GM19397 (cell line): ENCODE measurements around the gene TIMM17B.

Experiments
- ATAC-seq: cut with Tn5 transposase; IDR thresholded peaks from one replicate; pipeline ENCODE4 v1.9.1; 2021; ENCODE audit warnings: mild to moderate bottlenecking, moderate library complexity; ENCODE audit not compliant: unreplicated experiment

Gene TIMM17B

DNA sequence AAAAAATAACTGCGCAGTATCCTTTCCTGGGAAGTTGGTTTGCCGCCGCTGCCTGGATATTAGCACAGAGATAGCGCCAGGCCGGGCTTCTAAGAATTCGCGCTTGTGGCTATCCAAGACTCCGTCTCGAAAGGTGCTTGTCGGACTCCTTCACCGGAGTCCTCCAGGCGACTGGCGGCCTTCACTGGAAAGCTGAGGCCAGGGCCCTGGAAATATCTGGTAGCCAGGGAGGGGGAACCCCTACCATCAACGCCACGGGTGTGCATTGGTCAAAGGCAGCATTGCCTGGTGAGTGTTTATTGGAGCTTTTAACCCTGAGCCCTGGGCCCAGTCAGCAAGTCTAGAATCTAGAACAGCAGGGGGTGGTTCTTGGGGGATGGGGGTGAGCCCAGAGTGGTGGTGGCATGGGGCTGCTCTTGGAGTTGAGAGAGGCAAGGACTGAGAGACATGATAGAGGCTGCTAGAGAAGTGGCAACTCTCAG lies 21.8 kb upstream of the TIMM17B start:
- peak; percentile 3 for ATAC-seq

- peak; percentile 75 for ATAC-seq
Measured at GRCh38 chrX:48918643-48919340, 21.2 kb upstream of the TIMM17B start, which contains the start of gene PIM2. Gene PIM2 (minus strand): TSS chrX:48919024. CDS start chrX:48918834, 190 bp downstream.

GRCh38 chrX:48918301-48918642 lies 20.7 kb upstream of the TIMM17B start:
- ATAC-seq: no peak

DNA sequence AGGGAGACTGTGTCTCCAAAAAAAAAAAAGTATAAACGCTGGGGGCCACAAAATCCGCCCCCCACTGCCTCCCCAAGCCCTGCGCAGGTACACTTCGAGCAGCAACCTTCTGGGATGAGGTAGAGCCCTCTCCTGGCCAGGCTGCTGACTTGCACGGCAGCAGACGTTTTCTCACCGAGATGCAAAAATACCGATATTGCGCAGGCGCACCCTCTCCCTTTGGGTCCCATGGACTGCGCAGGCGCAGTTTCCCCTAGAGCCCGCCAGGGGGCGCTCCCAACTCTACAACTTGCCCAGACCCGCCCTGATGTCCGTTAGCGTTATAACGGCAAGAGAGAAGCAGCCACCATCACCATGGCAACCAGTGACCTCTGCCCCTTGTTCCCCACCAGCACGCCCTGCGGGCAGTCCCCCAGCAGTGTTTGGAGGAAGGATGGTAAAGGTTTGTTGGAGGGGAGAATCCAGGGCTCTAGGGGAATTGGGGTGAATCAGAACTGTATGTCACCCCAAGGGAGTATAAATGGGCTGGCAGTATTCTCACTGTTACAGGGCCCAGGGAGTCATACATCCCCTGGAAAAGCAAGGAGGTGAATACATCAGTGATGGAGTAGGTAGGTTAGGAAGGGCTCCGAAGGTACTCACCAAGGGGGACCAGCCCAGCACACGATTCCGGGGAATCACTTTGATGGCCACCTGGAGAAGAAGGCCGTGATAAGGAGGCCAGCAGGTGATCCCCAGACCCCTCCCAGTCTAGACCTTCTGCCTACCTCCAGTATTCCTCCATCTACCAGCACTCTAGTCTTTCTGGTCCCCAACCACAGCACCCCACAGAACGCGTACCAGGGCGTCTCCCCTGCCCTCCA lies 19.8 kb upstream of the TIMM17B start:
- ATAC-seq: peak; percentile 30

DNA sequence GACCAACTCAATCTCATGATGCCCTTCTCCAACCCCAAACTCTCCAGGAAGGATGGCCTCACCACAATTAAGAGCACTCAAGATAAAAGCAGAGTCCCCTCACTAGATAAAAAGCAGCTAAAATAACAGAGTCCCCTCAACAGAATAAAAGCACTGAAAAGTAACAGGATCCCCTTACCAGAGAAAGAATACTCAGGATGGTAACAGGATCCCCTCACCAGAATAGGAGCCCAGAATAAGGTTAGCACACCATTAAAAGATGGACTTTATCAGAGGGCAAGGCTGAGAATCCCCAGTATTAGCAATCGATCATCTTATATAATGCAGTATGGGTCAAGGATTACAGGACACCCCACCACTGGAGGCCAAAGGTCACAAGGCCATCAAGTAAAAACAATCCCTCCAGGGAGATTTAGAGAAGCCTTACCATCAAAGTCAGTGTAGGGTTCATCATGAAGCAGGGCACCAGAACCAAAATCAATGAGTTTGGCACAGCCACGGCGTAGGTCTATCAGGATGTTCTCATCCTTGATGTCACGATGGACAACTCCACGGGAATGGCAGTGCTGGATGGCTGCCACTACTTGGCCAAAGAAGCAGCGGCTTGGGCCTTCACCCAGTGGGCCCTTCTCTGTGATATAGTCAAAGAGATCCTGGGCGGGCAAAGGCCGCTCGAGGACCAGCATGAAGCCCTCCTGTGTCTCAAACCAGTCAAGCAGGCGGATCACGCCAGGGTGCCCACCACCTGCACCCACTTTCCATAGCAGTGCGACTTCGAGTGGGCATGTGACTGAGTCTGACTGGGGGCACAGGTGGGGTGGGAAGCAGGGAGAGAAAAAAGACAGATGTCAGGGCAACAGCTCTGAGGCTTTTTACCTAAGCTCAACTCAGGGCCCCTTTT lies 17.3 kb upstream of the TIMM17B start:
- ATAC-seq: no peak

DNA sequence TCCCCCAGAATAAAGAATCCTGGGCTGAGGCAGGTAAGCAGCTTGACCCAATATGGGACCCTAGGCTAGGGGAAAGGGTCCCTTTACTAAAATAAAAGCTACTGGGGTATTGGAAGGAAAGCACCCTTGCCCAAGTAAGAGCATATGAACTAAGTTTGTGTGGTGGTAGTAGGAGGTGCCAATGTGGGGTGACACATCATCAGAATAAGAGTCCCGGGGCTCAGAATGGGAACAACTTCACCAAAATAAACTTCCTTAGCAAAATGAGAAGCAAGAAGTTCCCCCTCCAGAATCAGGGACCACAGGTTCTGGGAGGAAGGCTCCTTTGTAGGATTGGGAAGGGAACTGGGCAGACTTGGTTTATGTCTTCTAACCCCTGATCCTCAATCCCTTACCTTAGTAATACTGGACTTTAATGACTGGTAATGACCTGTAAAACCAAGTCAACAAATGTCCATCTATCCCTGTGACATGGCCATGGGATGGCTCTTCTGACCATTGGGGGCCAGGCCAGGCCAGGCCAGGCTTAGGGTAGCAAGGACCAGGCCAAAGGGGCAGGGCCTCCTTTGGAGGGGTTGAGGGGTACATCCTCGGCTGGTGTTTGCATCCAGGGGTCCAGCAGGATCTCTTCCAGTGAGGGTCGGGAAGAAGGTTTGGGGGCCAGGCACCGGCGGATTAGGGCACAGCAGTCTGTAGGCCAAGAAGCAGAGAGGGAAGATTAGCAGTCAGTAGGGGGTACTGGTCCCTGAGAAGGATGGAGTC lies 16.2 kb upstream of the TIMM17B start:
- ATAC-seq: no peak

- ATAC-seq: peak; percentile 59
Measured at GRCh38 chrX:48911412-48912182, 14.0 kb upstream of the TIMM17B start, which contains the start of gene SLC35A2. Gene SLC35A2 (minus strand): TSS chrX:48911646. CDS start chrX:48911636, 10 bp downstream.

DNA sequence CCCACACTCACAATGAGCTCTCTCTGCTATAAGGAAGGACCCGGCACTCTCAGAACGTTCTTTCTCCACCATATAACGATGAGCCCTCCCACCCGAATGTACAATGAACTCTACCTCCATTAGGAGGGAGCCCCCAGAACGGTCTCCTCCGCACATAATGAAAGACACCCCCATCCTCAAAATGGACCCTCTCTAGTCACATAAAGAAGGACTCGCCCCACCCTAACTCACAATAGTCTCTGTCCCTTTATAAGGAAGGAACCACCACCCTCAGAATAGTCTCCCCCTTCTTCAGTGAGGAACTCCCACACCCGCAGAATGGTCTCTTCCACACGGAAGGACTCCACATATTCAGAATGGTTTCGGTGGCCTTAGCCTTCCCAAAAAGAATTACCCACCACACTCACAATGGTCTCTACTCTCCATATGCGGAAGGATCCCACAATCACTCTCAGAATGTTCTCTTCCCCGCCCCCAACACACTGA lies 13.4 kb upstream of the TIMM17B start:
- no peak for ATAC-seq

- no peak for ATAC-seq
Measured at GRCh38 chrX:48909703-48910294, 12.2 kb upstream of the TIMM17B start.

- ATAC-seq: no peak
Measured at GRCh38 chrX:48908600-48908999, 11.0 kb upstream of the TIMM17B start.

DNA sequence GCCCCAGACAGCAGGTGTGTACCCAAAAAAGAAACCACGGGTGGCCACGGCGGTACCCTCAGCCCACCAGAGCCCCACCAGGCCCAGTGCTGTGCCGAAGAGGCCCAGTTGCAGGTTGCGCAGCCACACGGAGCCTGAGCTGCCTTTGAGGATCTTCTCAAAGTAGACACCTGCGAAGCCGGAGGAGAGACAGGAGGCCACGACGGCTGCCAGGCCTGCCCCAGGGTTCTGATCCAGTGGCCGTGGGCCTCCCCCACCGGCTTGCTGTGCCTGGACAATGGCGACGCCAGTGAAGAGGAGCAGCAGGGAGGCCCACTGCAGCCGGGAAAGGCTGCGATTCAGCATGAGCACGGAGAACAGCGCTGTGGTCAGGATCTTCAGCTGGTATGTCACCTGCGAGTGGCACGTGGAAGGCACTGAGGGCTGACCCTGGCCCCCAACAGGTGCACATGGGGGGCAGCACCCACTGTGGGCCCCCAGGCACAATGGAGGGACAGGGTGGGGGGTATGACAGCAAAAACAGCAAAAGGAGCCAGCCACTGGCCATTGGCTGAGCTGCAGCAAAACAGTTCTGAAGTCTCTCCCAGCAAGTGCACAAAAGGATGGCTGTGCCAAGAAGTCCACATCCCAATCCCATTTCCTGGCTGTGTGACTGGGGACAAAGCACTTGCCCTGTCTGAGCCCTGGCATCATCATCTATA lies 7.7 kb upstream of the TIMM17B start:
- no peak for ATAC-seq

DNA sequence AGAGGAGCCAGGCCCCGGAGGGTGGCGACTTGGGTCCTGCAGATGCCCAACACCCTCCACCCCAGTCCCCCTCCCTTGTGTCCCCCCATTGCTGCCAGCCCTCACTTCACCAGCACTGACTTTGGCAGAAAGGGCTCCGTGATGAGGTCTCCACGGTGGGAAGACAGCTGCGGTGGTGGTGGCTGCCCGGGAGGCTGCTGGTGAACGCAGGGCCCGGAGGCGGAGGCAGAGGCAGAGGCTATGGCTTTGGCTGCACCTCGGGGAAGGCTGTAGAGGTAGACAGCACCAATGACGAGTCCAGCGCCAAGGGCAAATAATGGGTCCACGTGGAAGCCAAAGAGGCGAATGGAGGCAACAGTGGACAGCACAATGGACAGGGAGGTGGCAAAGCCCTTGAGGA lies 7.1 kb upstream of the TIMM17B start:
- ATAC-seq: no peak

GRCh38 chrX:48904180-48904579 lies 6.6 kb upstream of the TIMM17B start:
- no peak for ATAC-seq

DNA sequence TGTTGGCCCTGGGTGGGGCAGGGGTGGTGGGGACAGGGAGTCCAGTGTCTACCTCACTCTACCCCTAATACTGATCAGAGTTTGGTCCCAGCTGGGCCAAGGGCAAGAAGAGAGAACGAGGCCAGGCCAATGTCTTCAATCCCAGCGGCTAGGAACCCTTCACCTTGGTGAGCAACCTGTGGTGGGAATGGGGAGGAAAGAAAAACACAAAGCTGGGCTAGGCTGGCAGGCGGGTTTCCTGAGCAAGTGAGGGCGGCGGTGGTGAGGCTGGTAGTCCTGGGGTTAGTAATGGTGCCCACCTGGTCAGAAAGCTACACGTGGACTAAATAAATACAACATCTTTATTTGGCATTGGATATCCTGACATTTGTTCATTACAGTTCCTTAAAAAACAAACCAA lies 5.7 kb upstream of the TIMM17B start:
- ATAC-seq: no peak

GRCh38 chrX:48902776-48903175 lies 5.2 kb upstream of the TIMM17B start:
- ATAC-seq: no peak

DNA sequence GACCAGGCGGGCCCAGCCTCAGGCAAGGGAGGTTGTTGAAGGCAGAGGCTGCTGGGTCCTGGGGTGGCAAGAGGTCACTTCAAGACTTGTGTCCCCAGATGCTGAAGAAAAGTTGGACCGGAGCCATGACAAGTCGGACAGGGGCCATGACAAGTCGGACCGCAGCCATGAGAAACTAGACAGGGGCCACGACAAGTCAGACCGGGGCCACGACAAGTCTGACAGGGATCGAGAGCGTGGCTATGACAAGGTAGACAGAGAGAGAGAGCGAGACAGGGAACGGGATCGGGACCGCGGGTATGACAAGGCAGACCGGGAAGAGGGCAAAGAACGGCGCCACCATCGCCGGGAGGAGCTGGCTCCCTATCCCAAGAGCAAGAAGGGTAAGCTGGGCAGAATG lies 4.6 kb upstream of the TIMM17B start:
- ATAC-seq: no peak

DNA sequence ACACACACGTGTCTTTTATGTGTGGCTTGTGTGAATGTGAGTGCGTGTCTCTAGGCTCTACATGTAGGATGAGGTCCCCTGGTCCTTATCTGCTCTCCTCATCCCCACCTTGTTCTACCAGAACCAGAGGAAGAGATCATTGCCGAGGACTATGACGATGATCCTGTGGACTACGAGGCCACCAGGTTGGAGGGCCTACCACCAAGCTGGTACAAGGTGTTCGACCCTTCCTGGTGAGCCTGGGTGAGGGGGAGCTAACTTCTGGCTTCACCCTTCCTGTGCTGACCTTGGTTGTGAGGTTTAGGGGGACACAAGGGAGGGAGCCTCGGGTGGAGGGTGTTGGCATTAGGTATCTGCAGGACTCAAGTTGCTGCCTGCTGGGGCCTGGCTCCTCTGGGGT lies 3.5 kb upstream of the TIMM17B start:
- no peak for ATAC-seq

GRCh38 chrX:48899078-48899410 lies 1.5 kb upstream of the TIMM17B start:
- ATAC-seq: no peak
